GM21515 (cell line): Measurements from ENCODE around the gene NME7.
"Not testable (repeated sequence)": the region's sequence is repeated elsewhere in the genome, so short reads cannot be mapped to it uniquely, and the experiment has no call there.

Source experiments
- ATAC-seq: cut with Tn5 transposase; IDR thresholded peaks from one replicate; pipeline ENCODE4 v1.9.1; 2021; ENCODE audit not compliant: unreplicated experiment

Gene NME7

GRCh38 chr1:169342096-169342495 lies 25.5 kb downstream of the NME7 start:
- ATAC-seq: not testable (repeated sequence)

- ATAC-seq: no peak
Observed at GRCh38 chr1:169340882-169341281, 26.7 kb downstream of the NME7 start.

- ATAC-seq: no peak
Observed at GRCh38 chr1:169339773-169340172, 27.8 kb downstream of the NME7 start.

- ATAC-seq: no peak
Observed at GRCh38 chr1:169338617-169339016, 29.0 kb downstream of the NME7 start.

GRCh38 chr1:169336947-169337715 lies 30.5 kb downstream of the NME7 start:
- ATAC-seq: not testable (repeated sequence)

- ATAC-seq: not testable (repeated sequence)
Observed at GRCh38 chr1:169334727-169335126, 32.9 kb downstream of the NME7 start.

- no peak for ATAC-seq
Observed at GRCh38 chr1:169330927-169331326, 36.7 kb downstream of the NME7 start.

- no peak for ATAC-seq
Observed at GRCh38 chr1:169329383-169329782, 38.2 kb downstream of the NME7 start.

- no peak for ATAC-seq
Observed at GRCh38 chr1:169327875-169328274, 39.7 kb downstream of the NME7 start.

GRCh38 chr1:169326956-169327268 lies 40.7 kb downstream of the NME7 start:
- no peak for ATAC-seq

- ATAC-seq: no peak
Observed at GRCh38 chr1:169326261-169326955, 41.2 kb downstream of the NME7 start.

GRCh38 chr1:169325117-169325516 lies 42.5 kb downstream of the NME7 start:
- ATAC-seq: no peak

- no peak for ATAC-seq
Observed at GRCh38 chr1:169322138-169322537, 45.5 kb downstream of the NME7 start.

GRCh38 chr1:169321539-169321938 lies 46.1 kb downstream of the NME7 start:
- no peak for ATAC-seq

- ATAC-seq: no peak
Observed at GRCh38 chr1:169318536-169319244, 48.9 kb downstream of the NME7 start.

GRCh38 chr1:169316556-169316955 lies 51.0 kb downstream of the NME7 start:
- ATAC-seq: no peak

- no peak for ATAC-seq
Observed at GRCh38 chr1:169312084-169312954, 55.3 kb downstream of the NME7 start.

- no peak for ATAC-seq
Observed at GRCh38 chr1:169309178-169310166, 58.1 kb downstream of the NME7 start.

- no peak for ATAC-seq
Observed at GRCh38 chr1:169308313-169309039, 59.1 kb downstream of the NME7 start.
